Prostate gland (tissue), 2 donors: ENCODE measurements around the gene TNFRSF13B. TPM values are rescaled to one million over a fixed set of nuclear protein-coding genes. Genes with fewer than 3 reads are reported as not detected.

Experiments used
- DNase-seq: peaks from one replicate; pipeline ENCODE4 v3.0.0-alpha.2; 2019; ENCODE audit warnings: low spot score
- H3K27ac ChIP-seq, 2 donors: fragments of 200-600 bp; sonication (generic); 2 replicates each; pipeline ENCODE4 v1.5.1; 2017 to 2019
- H3K27me3 ChIP-seq: fragments of 200-600 bp; sonication (generic); replicated peaks from 2 replicates; pipeline ENCODE4 v1.5.1; 2019; ENCODE audit not compliant: insufficient read depth
- H3K36me3 ChIP-seq, 2 donors: fragments of 200-600 bp; sonication (generic); 1 replicate in 1 of 2; 2 replicates in 1 of 2; pipeline versions ENCODE4 v1.5.1 to v1.8.1; 2017 to 2019
- H3K4me1 ChIP-seq: fragments of 200-600 bp; sonication (generic); replicated peaks from 2 replicates; pipeline ENCODE4 v1.5.1; 2019
- H3K4me3 ChIP-seq, 2 donors: fragments of 200-600 bp; sonication (generic); 2 replicates each; pipeline ENCODE4 v1.5.1; 2017 to 2019
- H3K9me3 ChIP-seq: fragments of 200-600 bp; sonication (generic); 2 replicates; pipeline ENCODE4 v1.5.1; 2017
- POLR2A ChIP-seq: fragments of 450-650 bp; IDR thresholded peaks from one replicate; pipeline ENCODE4 v1.6.1; 2016; ENCODE audit warnings: antibody characterized with exemption, mild to moderate bottlenecking
- POLR2AphosphoS5 ChIP-seq: sonication (generic); formaldehyde crosslinking; IDR thresholded peaks from one replicate; pipeline ENCODE4 v1.6.1; 2017; ENCODE audit warnings: antibody characterized with exemption
- WGBS: methylation state at CpG from one replicate; pipeline ENCODE4 v1.1.5; 2018; 5-methylcytosine and 5-hydroxymethylcytosine counted together
- intact Hi-C: fragments of 100-400 bp; cut with DNase I; formaldehyde crosslinking; loops from one replicate; pipeline ENCODE4 v1.14.2; 2022
- total RNA-seq, 2 donors: library from RNA; depleted of rRNA; stranded (reverse); fragments of >200 nt; gene quantifications; one replicate each; pipeline ENCODE4 v1.1.0, GENCODE V29; 2016
- TF ChIP-seq, protein P1 (sequence below), 4 experiments: fragments of 200-600 bp in 2 of 4; fragments of 450-650 bp in 2 of 4; sonication (generic) in 2 of 4; IDR thresholded peaks; 1 replicate in 3 of 4; 2 replicates in 1 of 4; pipeline ENCODE4 v1.5.1; 2016 to 2019; ENCODE audit warnings: antibody characterized with exemption in 4 of 4, mild to moderate bottlenecking in 2 of 4, moderate library complexity in 2 of 4

Gene TNFRSF13B
- total RNA-seq, 2 donors from 2014 or later, result not detected

DNA sequence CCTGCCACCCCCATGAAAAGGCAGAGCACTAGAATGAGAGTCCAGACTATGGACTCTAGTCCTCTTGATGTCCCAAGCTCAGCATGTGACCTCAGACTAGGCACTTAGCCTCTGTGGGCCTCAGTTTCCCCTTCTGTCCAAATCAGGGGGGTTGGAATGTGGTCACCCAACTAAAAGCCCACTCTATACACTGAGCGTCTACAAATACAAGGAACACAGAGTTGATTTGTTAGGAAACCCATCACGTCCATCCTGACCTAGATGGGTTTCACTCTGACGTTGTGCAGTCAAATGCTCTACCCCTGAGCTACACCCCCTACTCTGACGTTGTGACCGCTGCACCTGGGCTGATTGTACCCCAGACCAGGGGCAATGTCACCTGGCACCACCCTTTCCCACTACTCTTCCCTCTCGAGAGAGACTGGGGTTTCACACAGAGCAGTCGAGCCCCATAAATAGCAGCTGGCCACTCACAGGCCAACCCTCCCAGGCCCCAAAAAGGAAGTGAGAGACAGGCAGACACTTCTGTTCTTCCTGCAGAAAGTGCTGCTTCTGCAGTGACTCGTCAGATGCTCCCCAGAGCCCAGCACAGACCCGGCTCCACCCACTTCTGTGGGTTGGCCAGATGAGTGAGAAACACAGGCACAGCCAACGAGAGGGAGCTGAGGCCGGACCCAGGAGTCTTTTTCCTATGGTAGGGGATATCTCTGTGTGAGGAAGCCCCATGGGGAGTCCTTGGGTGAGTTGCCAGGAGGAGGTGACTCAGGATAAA is 16.1 kb upstream of the TNFRSF13B start:
- no peak overlapping the region for H3K4me3 ChIP-seq
- H3K36me3 ChIP-seq, result no peaks in the 10 kb centered on the region
- TF ChIP-seq, protein P1, sequence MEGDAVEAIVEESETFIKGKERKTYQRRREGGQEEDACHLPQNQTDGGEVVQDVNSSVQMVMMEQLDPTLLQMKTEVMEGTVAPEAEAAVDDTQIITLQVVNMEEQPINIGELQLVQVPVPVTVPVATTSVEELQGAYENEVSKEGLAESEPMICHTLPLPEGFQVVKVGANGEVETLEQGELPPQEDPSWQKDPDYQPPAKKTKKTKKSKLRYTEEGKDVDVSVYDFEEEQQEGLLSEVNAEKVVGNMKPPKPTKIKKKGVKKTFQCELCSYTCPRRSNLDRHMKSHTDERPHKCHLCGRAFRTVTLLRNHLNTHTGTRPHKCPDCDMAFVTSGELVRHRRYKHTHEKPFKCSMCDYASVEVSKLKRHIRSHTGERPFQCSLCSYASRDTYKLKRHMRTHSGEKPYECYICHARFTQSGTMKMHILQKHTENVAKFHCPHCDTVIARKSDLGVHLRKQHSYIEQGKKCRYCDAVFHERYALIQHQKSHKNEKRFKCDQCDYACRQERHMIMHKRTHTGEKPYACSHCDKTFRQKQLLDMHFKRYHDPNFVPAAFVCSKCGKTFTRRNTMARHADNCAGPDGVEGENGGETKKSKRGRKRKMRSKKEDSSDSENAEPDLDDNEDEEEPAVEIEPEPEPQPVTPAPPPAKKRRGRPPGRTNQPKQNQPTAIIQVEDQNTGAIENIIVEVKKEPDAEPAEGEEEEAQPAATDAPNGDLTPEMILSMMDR (IDR thresholded peaks at IDR 0.05), result no peak
- TF ChIP-seq POLR2A (no peak), POLR2AphosphoS5 (no peak)
- intact Hi-C loops, result loop anchor here (10.0 kb wide), 1 partner anchor 403 kb away; no protein-coding TSS in a partner anchor
- no peaks in the 10 kb centered on the region for H3K27me3 ChIP-seq
- H3K9me3 ChIP-seq, result no peaks in the 10 kb centered on the region
- no peak overlapping the region for H3K27ac ChIP-seq
- DNase-seq, result no peak
- H3K4me1 ChIP-seq, result no peaks in the 10 kb centered on the region
- 48% methylated on average over 9 of the region's 11 CpGs for WGBS

DNA sequence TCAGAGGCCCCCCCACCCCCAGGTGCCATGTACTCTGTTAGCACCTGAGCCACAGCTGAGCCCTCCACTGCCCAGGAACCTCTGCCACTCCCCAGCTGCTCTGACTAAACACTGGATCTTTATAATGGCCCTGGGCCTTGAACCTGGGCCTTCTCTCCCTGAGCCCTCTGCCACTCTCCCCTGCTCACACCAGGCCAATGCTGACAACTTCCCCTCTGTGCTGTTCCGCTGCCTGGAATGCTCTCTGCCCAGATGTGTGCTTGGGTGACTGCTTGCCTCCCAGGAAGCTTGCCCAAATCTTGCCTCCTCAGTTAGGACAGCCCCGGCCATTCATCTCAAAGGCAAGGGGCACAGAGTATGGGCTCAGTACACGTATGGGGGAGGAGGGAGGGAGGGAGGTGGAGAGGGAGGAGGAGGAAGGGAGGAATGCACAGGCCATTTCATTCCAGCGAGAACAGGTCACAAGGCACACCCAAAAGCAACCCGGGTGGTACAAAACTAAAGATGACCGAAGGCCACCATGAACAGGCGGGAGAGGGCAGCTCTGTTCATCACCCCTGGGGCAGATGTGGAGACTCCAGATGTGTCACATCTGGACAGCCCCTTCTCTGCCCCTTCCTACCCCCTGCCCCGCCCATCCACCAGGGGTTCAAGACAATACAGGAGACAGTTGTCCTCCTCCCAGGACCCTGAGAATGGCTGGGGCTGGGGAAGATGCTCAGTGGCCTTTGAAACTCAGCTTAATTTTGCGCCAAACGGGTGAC is 15.3 kb upstream of the TNFRSF13B start:
- 86% methylated on average over 10 of the region's 10 CpGs for WGBS
- no peaks in the 10 kb centered on the region for H3K9me3 ChIP-seq
- no peaks in the 10 kb centered on the region for H3K27me3 ChIP-seq
- H3K27ac ChIP-seq, result no peak overlapping the region
- TF ChIP-seq POLR2A (no peak), POLR2AphosphoS5 (no peak)
- TF ChIP-seq, protein P1 (IDR thresholded peaks at IDR 0.05), result no peak
- no peak overlapping the region for H3K4me3 ChIP-seq
- H3K4me1 ChIP-seq, result no peaks in the 10 kb centered on the region
- no peaks in the 10 kb centered on the region for H3K36me3 ChIP-seq
- no peak for DNase-seq
- intact Hi-C loops, result loop anchor here (10.0 kb wide), 1 partner anchor 402 kb away; no protein-coding TSS in a partner anchor

DNA sequence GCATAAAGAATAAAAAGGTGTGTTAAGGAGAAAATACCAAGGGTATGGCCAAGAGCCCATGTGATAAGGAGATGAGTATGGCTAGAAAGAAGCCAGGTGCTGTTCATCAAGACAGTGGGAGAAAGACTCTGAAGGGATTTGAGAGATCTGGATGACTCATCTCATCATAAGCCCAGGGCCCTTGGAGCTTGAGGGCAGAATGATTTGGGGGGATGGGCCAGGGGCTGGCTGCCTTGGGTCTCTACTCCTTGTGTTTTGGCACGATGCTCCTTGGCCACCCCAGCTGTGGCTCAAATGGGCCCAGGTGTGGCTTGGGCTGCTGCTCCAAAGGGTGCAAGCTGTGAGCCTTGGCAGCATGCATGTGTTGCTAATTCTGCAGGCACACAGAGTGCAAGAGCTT is 14.5 kb upstream of the TNFRSF13B start:
- no peak overlapping the region for H3K4me3 ChIP-seq
- H3K27ac ChIP-seq, result no peak overlapping the region
- no peaks in the 10 kb centered on the region for H3K36me3 ChIP-seq
- no peaks in the 10 kb centered on the region for H3K27me3 ChIP-seq
- no peaks in the 10 kb centered on the region for H3K9me3 ChIP-seq
- TF ChIP-seq POLR2A, result no peak
- TF ChIP-seq POLR2AphosphoS5, result no peak
- TF ChIP-seq, protein P1 (IDR thresholded peaks at IDR 0.05), result no peak
- 58% methylated on average over 1 of the region's 1 CpG for WGBS
- H3K4me1 ChIP-seq, result no peaks in the 10 kb centered on the region
- intact Hi-C loops, result loop anchor here (10.0 kb wide), 1 partner anchor 402 kb away; no protein-coding TSS in a partner anchor
- DNase-seq, result no peak

DNA sequence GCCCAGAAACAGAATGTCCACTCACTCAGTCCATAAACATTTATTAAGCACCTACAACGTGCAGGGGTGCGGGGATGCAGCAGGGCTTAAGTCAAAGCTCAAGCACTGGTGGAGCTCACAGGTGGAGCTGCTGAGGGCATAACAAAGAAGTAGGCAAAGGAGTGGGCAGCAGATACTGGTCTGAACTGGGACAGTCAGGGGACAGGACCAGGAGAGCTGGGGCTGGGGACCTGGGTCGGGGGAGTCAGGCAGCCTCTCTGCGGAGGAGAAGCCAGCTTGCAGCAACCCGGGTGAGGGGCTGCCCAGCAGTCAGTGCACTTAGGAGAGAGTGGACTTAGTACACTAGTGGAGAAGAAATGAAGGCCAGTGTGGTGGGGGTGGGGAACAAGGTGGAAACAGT is 10.0 kb upstream of the TNFRSF13B start:
- Histone ChIP-seq H3K4me1 (no peaks in the 10 kb centered on the region), H3K27me3 (no peaks in the 10 kb centered on the region), H3K36me3 (no peaks in the 10 kb centered on the region), H3K27ac (no peak overlapping the region), H3K4me3 (no peak overlapping the region), H3K9me3 (no peaks in the 10 kb centered on the region)
- 83% methylated on average over 5 of the region's 5 CpGs for WGBS
- TF ChIP-seq POLR2A, result no peak
- TF ChIP-seq, protein P1 (IDR thresholded peaks at IDR 0.05), result no peak
- no peak for TF ChIP-seq POLR2AphosphoS5
- intact Hi-C loops, result loop anchor here (10.0 kb wide), 1 partner anchor 397 kb away; no protein-coding TSS in a partner anchor
- DNase-seq, result no peak
